ENCODE measurements around the gene HOXB3. TPM values are rescaled to one million over a fixed set of nuclear protein-coding genes. Genes with fewer than 3 reads are reported as not detected.

The HOXB3 gene
- total and polyA plus RNA-seq, 2 of the 4 experiments (the other 2 are of a cell fraction), result 6.3 to 59.6 TPM

- H2BK15ac ChIP-seq (ENCODE audit: low read depth, low read length), result peak overlapping the region; percentile 61; the same call in 2 of the 3 replicates
- H4K8ac ChIP-seq (ENCODE audit: low read depth in 2 of 2, low read length in 2 of 2), result peak overlapping the region; percentile 62 to 74
- TF ChIP-seq CHD1 (IDR thresholded peaks at IDR 0.05; ENCODE audit: low read depth, low read length), result no peak
- no peak for TF ChIP-seq ELK1 (IDR thresholded peaks at IDR 0.05; ENCODE audit: borderline replicate concordance, low read depth, low read length)
- no peak for TF ChIP-seq NFE2L2 (IDR thresholded peaks at IDR 0.05; ENCODE audit: low read depth, low read length)
- ATAC-seq (ENCODE audit: low read depth) (no peak), DNase-seq (no peak)
- H3K9ac ChIP-seq (ENCODE audit: low read depth, low read length), result peak overlapping the region; percentile 95
- H2AK9ac ChIP-seq (replicated peaks; ENCODE audit: low read depth, low read length, poor library complexity), result peak overlapping the region; percentile 91
- peak overlapping the region; percentile 81 for H2AK5ac ChIP-seq (ENCODE audit: low read depth, low read length)
- peak overlapping the region; percentile 66 for H2BK20ac ChIP-seq (ENCODE audit: low read depth, low read length)
- H4K91ac ChIP-seq (ENCODE audit: insufficient read depth, low read depth, low read length), result peak overlapping the region; percentile 68
- no peaks in the 10 kb centered on the region for H3K27me3 ChIP-seq (ENCODE audit: control insufficient read depth, insufficient read depth, low read length)
- no peak overlapping the region for H3K4me3 ChIP-seq (ENCODE audit: insufficient read depth, low read depth, low read length)
- H2BK5ac ChIP-seq (ENCODE audit: low read depth, low read length, poor library complexity, severe bottlenecking), result peak overlapping the region; percentile 95
- H3K4ac ChIP-seq (ENCODE audit: low read depth, low read length), result peak overlapping the region; percentile 98
- peak overlapping the region; percentile 60 for H2AFZ ChIP-seq (replicated peaks; ENCODE audit: low read length, poor library complexity)
- peaks cover 4% of the 10 kb centered on the region for H3K9me1 ChIP-seq (ENCODE audit: insufficient read depth, low read length)
- H4K5ac ChIP-seq (ENCODE audit: low read depth, low read length), result peak overlapping the region; percentile 95
- in situ Hi-C loops (cut with MboI; ENCODE audit: low sequenced_read_pairs) (no loop called here), dilution Hi-C loops (cut with HindIII; ENCODE audit: low sequenced_read_pairs, unreplicated experiment) (no loop called here), intact Hi-C loops (cut with micrococcal nuclease) (no loop called here)
- WGBS, 2 experiments (ENCODE audit: extremely low coverage in 2 of 2, insufficient read length in 1 of 2), result no CpG with 5 or more reads among the region's 14 CpGs
- H3K4me2 ChIP-seq (ENCODE audit: low read depth, low read length), result peak overlapping the region; percentile 92
- peaks cover 69% of the 10 kb centered on the region for H3K4me1 ChIP-seq (ENCODE audit: control insufficient read depth, insufficient read depth, low read length)
- peak overlapping the region; percentile 93 for H3K27ac ChIP-seq (ENCODE audit: insufficient read depth, low read length)
- peak overlapping the region; percentile 99 for H3K23ac ChIP-seq (ENCODE audit: low read depth, low read length)
- peak overlapping the region; percentile 87 for H2BK120ac ChIP-seq (ENCODE audit: low read depth, low read length)
- peaks cover 21% of the 10 kb centered on the region for H4K20me1 ChIP-seq (ENCODE audit: insufficient read depth, low read length)
- peak overlapping the region; percentile 91; the same call in 1 of the 2 replicates for H3K56ac ChIP-seq (ENCODE audit: extremely low read depth, insufficient read depth, low read length)
- peaks cover 30% of the 10 kb centered on the region; the same call in 1 of the 2 replicates for H3K36me3 ChIP-seq (ENCODE audit: control insufficient read depth, insufficient read depth, low read length)
- ChIA-PET CTCF (interaction anchor here (1.0 kb wide), 1 partner anchor 208 kb away, joined by 3 read pairs; no protein-coding TSS in a partner anchor), POLR2A (ENCODE audit: unreplicated experiment) (interaction anchor here (0.6 to 0.9 kb wide), 5 partner anchors 14 to 538 kb away, joined by 3 to 10 read pairs (median 5); no protein-coding TSS in a partner anchor)
- peak overlapping the region; percentile 89 for H3K18ac ChIP-seq (ENCODE audit: low read depth, low read length)
- no peaks in the 10 kb centered on the region for H3K9me3 ChIP-seq (ENCODE audit: control insufficient read depth, insufficient read depth, low read length)
- peak overlapping the region; percentile 66 for H3K14ac ChIP-seq (replicated peaks; ENCODE audit: low read depth, low read length)
- BruUV-seq (replicated peaks), result no TSS peak
- H3K79me1 ChIP-seq (ENCODE audit: low read depth in 1 of 2, low read length in 2 of 2), result peaks cover 0 to 12% of the 10 kb centered on the region in 2 experiments; a peak in 1 of 4 replicates
Measured at GRCh38 chr17:48559840-48560817, 29.9 kb downstream of the HOXB3 start.
